Kidney glomerular epithelial cell (primary cell): ENCODE data around the gene KRT8.
A peak's percentile ranks its signal among the peaks of the same experiment; 100 is the strongest.

Experiments used
- DNase-seq: peaks from one replicate; lab custom pipeline; 2025; lab: John Stamatoyannopoulos, UW

KRT8 gene

GRCh38 chr12:52847335-52848102 is 57.4 kb downstream of the KRT8 start:
- DNase-seq, result peak; percentile 19
